Measurements from ENCODE around the gene DBX1.
"Not testable (repeated sequence)": the region's sequence is repeated elsewhere in the genome, so short reads cannot be mapped to it uniquely, and the experiment has no call there.

The DBX1 gene, protein sequence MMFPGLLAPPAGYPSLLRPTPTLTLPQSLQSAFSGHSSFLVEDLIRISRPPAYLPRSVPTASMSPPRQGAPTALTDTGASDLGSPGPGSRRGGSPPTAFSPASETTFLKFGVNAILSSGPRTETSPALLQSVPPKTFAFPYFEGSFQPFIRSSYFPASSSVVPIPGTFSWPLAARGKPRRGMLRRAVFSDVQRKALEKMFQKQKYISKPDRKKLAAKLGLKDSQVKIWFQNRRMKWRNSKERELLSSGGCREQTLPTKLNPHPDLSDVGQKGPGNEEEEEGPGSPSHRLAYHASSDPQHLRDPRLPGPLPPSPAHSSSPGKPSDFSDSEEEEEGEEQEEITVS

DNA sequence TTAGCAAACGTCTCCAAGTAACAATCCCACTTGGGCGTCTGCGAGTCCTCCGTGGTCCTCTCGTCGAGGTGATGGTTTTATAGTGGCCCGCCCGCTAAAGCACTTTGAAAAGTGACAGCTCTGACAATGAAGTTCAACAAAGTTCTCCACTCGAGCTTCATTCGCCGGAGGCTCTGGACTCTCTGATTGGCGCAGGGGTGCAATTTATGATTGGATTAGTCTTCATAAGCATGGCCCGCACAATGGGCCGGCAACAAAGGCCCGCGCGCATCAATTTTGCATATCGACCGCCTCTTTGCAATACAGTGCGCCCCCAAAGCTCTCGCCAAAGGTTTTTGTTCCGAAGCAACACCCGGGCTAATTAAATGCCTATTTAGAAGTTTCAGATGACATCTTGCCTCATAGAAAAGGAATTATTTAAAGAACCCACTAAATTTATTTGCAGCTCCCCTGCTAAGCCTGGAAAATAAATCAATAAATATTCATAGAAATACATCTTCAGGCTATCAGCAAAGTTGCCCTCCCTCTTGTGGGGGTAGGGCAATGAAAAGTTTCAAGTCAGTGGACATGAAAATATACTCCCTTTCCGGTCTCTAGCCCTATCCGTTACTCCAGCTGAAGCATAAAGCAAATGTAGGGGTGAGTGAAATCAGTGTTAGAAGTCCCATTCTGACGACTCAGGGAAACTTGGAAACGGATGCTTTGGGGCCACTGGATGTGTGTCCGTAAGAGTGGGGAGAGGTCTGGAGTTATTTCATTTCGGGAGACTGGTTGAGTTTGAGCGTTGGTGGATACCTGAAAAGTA is at the start of gene DBX1:
Gene DBX1 (minus strand): TSS at position 51 of the 805 bp plus-strand sequence. CDS start 151 bp downstream, outside the sequence.
- DNase-seq: no peak

GRCh38 chr11:20208622-20209111 is 48.4 kb upstream of the DBX1 start:
- DNase-seq: no peak

GRCh38 chr11:20207781-20208621 is 47.7 kb upstream of the DBX1 start:
- DNase-seq: no peak

DNA sequence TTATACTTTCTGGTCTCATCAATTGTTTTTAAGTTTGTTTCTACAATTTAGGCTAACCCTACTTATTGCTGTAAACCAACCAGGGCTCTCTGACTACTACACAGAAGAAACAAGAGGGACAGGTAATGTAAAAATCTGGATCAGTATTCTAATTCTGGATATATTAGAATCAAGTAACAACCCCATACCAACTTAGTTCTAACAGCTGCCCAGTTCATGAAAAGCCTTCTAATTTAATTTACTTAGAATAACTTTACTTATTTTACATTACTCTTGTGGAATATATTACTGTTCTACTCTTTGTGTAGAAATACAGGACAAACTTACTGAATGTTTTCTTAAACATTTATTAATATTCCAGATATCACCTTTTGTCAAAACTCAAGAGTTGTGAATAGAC is 45.5 kb upstream of the DBX1 start:
- DNase-seq: no peak

DNA sequence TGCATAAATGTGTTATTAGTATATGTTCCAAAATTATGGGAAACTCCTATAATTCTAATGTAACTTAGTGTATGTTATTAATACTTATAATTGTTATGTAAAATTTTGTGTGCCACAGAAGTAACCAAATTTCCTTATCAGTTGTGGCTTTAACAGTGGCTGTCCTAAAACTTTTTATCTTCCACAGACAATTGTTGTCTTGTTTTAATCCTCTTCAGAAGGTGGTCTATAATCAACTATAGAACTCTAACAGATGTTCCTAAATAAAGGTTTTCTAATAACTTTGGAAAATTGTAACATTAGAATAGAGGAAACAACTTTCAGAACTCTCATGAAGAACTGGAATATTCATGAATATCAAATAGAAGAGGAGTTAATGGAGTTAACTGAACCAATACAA is 44.4 kb upstream of the DBX1 start:
- DNase-seq: no peak

DNA sequence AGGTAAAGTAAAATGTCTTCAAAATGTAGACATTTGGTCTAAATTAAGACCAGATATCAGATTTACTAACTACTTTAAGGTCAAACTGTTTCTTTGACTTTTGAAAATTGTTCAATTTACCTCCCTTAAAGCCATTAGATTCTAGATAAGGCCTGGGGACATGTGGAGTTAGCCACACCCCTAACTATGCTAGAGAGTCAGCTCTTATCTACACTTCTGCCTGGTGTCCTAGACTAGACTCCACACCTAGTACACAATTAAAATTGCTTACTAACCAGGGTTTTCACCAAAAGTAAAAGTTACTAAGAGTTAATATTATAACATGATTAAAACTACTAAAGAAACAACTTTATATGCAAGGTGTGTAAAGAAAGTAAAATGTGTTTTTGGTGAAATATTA is 43.6 kb upstream of the DBX1 start:
- DNase-seq: no peak

- DNase-seq: no peak
Observed at GRCh38 chr11:20201231-20201630, 41.0 kb upstream of the DBX1 start.

- not testable (repeated sequence) for DNase-seq
Observed at GRCh38 chr11:20200331-20200955, 40.2 kb upstream of the DBX1 start.

DNA sequence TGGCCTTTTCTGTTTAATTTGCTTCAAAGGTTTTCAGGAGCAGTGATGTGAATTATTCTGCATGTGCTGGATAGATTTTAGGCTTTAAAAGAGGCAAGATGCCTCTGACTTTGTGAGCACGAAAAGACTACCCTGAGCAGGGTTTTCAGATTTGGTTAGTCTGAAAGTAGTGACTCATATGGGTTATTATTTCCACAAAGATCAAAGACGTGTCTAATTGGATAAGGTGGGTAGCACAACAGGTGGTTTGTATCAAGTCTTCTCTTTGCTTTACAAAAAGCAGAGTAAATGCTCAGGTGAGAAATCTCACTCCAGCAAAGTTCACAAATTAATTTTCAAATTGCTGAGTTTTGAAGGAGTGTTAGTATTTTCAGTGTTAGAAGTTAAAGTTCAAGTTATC is 37.6 kb upstream of the DBX1 start:
- no peak for DNase-seq

DNA sequence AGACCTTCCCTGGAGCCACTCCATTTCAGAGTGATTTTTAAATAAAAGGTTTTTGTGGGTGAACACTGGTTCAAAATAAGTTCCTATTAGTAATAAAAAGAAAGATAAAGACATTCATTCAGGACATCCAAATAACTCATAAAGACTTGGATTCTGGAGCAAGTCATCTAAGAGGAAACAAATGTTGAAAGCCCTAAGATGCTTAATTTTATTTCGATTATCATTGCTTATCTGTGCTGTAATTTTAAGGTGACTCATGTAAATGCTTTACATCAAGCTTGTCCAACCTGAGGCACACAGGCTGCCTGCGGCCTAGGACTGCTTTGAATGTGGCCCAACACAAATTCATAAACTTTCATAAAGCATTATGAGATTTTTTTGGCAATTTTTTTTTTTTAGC is 34.2 kb upstream of the DBX1 start:
- DNase-seq: no peak

DNA sequence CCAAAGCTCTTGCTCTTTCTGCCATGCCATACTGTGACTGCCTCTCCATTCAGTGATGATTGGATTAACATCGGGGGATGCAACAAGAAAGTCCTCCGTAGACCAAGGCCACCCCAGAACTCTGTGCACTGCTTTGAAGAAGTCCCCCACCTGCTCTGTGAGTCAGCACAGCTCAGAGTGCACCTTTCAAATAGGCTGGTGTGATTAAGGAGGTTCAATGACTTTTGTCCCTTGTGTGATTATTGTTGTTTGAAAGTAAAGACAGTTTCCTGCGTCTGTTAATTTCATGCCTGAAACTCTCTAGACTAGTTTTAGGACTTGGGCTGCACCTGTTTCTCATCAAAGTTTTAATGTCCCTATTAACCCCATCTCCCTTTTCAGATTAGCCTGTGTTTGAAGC is 33.0 kb upstream of the DBX1 start:
- no peak for DNase-seq

- DNase-seq: no peak
Observed at GRCh38 chr11:20192641-20193040, 32.4 kb upstream of the DBX1 start.

DNA sequence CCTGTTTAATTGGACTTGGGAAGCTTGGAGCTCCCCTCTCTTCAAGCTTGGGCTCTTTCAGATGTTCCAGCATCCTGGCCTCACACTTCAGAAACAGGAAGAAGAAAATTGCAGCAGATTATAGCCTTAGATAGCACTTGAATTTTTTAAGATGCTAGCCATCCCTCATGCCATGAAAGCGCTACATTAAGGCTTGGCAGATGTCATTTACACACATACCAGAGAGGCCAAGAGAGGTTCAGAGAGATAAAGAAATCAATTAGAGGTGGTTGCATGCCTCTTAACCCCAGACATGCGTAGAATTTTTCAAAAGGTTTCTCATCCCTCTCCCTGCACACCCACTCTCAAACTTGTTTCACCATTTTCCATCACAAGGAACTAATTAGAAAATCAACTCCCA is 31.9 kb upstream of the DBX1 start:
- no peak for DNase-seq

- no peak for DNase-seq
Observed at GRCh38 chr11:20178976-20179375, 18.7 kb upstream of the DBX1 start.

DNA sequence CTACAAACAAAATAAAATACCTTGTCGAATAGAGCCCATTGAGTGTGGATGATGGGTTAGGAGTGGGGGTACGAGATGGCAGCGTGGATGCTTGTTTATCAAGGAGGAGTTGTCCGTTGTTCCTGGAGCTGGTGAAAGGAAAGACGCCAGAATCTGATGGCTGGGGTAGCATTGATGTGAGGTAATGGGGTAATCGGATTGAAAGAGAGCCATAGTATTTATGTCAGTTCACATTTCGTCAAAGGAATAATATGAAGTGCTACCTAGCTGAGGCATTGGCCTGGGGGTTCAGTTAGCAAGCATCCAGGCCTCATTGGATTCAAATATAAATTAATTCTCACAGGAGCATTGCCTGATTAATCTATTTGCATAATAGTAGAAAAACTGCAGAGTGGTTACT is 16.9 kb upstream of the DBX1 start:
- no peak for DNase-seq

- DNase-seq: no peak
Observed at GRCh38 chr11:20172721-20173447, 12.6 kb upstream of the DBX1 start.

DNA sequence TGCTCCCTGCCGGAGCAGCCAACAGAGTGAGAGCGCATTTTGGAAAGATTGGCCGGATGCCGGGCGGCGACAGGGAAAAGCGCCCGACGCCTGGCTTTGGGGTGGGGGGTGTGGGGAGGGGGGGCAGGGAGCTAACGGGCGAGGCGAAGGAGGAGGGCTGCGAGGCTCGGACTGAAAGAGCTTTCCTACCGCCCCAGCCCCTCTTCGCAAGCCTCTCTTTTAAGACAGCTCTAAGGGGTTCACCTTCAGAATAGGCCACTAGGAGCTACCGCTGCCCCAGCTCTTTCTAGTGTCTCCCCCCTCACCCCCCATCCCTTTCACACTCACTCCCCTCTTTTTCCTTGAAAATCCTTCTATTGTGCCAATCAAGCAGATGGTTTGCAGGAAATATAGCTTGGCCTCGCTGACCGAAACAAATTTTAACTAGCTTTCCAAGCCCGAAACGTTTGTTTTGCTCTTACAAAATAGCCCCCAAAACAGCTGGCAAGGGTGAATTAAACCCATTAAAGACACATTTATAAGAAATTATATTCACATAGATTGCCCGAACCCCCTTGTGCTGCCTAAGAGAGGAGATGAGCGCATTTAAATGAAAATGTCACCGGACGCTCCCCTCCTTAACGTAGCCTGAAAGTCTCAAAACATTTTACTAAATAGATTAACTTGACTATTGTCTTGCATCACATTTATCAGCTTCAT is 3.7 kb upstream of the DBX1 start:
- no peak for DNase-seq

GRCh38 chr11:20162824-20163782 is 2.8 kb upstream of the DBX1 start:
- DNase-seq: peak; percentile 37

DNA sequence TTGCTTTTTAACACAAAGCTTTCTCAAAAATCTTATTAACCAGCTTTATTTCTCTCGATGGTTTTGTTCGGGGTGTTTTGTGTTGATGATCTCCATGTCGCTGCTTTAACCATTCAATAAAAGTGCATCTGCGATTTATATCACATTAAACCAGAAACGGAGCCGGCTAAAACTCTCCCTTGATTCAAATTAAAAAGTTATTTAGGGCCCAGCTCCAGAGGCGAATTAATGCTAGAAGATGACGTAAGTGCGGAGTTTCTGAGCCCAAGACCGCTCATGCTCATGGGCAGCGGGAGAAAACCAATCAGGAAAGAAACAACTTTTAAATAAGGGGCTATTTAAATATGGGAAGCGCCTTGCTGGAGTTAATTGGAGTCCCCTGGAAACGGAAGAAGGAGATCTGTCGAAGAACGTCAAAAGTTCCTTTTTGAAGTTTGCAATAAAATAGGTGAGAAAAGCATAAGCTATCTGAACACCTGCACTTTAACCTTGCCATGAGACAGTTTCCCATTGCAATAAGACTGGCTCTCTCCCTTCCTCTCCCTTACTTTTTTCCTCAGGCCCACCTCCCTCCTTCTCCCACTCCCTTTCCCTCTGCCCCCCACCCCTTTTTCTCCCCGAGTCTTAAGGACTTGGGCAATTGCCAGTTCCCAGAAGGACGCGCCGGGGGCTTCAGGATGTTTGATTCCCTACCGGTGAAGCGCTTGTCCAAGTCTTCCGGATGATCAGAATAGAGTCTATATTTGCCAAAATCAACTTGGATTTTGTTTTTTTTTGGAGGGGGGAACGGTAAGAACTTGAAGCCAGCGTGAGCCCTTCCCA is 1.9 kb upstream of the DBX1 start:
- DNase-seq: no peak
